Esophagus squamous epithelium (tissue), 5 donors: ENCODE data around the gene ZNF106. TPM values are rescaled to one million over a fixed set of nuclear protein-coding genes. Genes with fewer than 3 reads are reported as not detected.

Experiments used
- DNase-seq: peaks from one replicate; lab custom pipeline; 2025; lab: John Stamatoyannopoulos, UW
- H3K27ac ChIP-seq, 4 donors: fragments of 200-600 bp; sonication (generic); one replicate each; pipeline ENCODE4 v1.5.1; 2016 to 2019; ENCODE audit warnings: mild to moderate bottlenecking in 1 of 4
- H3K27me3 ChIP-seq, 4 donors: fragments of 200-600 bp; sonication (generic); 1 replicate in 3 of 4; 2 replicates in 1 of 4; pipeline versions ENCODE4 v1.5.1 to v1.6.0; 2017 to 2021; ENCODE audit warnings: antibody characterized with exemption in 1 of 4
- H3K36me3 ChIP-seq, 3 donors: fragments of 200-600 bp; sonication (generic); one replicate each; pipeline ENCODE4 v1.5.1; 2016 to 2019
- H3K4me1 ChIP-seq, 3 donors: fragments of 200-600 bp; sonication (generic); one replicate each; pipeline ENCODE4 v1.5.1; 2017 to 2019
- H3K4me3 ChIP-seq, 4 donors: fragments of 200-600 bp; sonication (generic); 1 replicate in 3 of 4; 2 replicates in 1 of 4; pipeline ENCODE4 v1.5.1; 2016 to 2019; ENCODE audit warnings: mild to moderate bottlenecking in 2 of 4, moderate library complexity in 1 of 4
- H3K9me3 ChIP-seq, 3 donors: fragments of 200-600 bp; sonication (generic); one replicate each; pipeline ENCODE4 v1.5.1; 2016 to 2019
- CTCF ChIP-seq, 6 experiments: fragments of 450-650 bp in 4 of 6; fragments of 200-600 bp in 2 of 6; sonication (generic) in 2 of 6; IDR thresholded peaks; one replicate each; pipeline ENCODE4 v1.5.1; 2016 to 2019; ENCODE audit warnings: antibody characterized with exemption in 6 of 6, mild to moderate bottlenecking in 4 of 6, moderate library complexity in 4 of 6
- POLR2A ChIP-seq, 4 donors: fragments of 450-650 bp; IDR thresholded peaks; one replicate each; pipeline ENCODE4 v1.6.1; 2017; ENCODE audit warnings: antibody characterized with exemption in 4 of 4, mild to moderate bottlenecking in 4 of 4, moderate library complexity in 3 of 4
- WGBS, 2 donors: methylation state at CpG; one replicate each; pipeline ENCODE4 v1.1.5; 2018; 5-methylcytosine and 5-hydroxymethylcytosine counted together
- intact Hi-C: fragments of 100-400 bp; cut with DNase I; formaldehyde crosslinking; loops from one replicate; pipeline ENCODE4 v1.15.0; 2022
- total RNA-seq, 4 donors: library from RNA; depleted of rRNA; stranded (reverse); fragments of >200 nt; gene quantifications; one replicate each; pipeline ENCODE4 v1.1.0, GENCODE V29; 2016
- donor health status: DM: yes; HTN: yes; CAD: no.

ZNF106 gene
- total RNA-seq, 4 donors from 2014 or later = 16.0 to 65.0 (median 33.8) TPM

GRCh38 chr15:42510258-42511006 is 19.5 kb upstream of the ZNF106 start:
- 91 to 92% methylated on average over 4 of the region's 4 CpGs for WGBS, 2 donors
- H3K36me3 ChIP-seq = peaks cover 0 to 37% (median 0%) of the 10 kb centered on the region in 3 donors
- no peaks in the 10 kb centered on the region for H3K27me3 ChIP-seq
- DNase-seq = no peak
- intact Hi-C loops = no loop called here
- TF ChIP-seq POLR2A (IDR thresholded peaks at IDR 0.05) (no peak), CTCF (IDR thresholded peaks at IDR 0.05) (no peak)
- H3K27ac ChIP-seq = peak overlapping the region in 1 of 4 donors; percentile 19
- peaks cover 0 to under 1% (median 0%) of the 10 kb centered on the region in 3 donors for H3K4me1 ChIP-seq
- H3K4me3 ChIP-seq = peak overlapping the region in 1 of 4 donors; percentile 22
- no peaks in the 10 kb centered on the region for H3K9me3 ChIP-seq

DNA sequence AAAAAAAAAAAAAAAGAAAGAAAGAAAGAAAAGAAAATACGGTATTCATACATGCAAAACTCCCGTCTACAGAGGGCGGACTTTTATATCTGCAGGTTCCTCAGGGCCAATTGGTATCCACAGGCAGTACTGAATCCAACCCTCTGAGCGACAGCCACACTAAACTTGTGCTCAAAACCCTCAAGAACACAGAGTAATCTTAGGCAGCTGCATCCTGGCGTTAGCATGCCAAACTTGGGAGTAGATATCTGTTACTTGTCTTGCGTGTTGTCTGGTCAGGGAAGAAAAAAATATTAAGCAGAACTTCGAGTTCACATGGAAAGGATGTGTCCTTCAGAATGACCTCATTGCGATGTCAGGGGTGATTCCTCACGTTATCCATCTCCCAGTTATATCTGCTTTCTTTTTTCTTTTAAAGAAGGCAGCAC is 17.3 kb upstream of the ZNF106 start:
- 73% methylated on average over 9 of the region's 9 CpGs for WGBS, 2 donors
- Histone ChIP-seq H3K27ac (no peak overlapping the region), H3K4me3 (no peak overlapping the region), H3K9me3 (no peaks in the 10 kb centered on the region), H3K4me1 (peaks cover 0 to 16% (median 9%) of the 10 kb centered on the region in 3 donors), H3K27me3 (no peaks in the 10 kb centered on the region), H3K36me3 (peaks cover 0 to 15% (median 0%) of the 10 kb centered on the region in 3 donors)
- TF ChIP-seq POLR2A (IDR thresholded peaks at IDR 0.05) (no peak), CTCF (IDR thresholded peaks at IDR 0.05) (no peak)
- no peak for DNase-seq
- intact Hi-C loops = no loop called here

DNA sequence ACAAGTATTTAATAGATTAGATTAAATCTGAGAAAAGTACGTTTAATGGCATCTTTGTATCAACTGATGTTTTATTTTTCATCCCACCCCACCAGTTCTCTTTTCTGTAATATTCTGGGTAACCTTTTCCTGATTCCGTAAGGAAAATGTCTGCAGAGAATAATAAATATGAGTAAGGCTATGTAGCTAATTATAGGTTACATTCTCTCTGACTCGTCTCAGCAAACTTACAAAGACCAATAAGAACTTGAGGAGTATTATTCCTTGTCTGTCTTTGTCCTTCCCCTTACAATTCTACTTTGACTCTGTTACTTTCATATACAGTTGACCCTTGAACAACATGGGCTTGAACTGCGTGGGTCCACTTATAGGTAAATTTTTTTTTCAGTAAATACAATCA is 16.6 kb upstream of the ZNF106 start:
- DNase-seq = no peak
- TF ChIP-seq POLR2A (IDR thresholded peaks at IDR 0.05) (no peak), CTCF (IDR thresholded peaks at IDR 0.05) (no peak)
- Histone ChIP-seq H3K27ac (no peak overlapping the region), H3K4me1 (peaks cover 0 to 16% (median 9%) of the 10 kb centered on the region in 3 donors), H3K4me3 (no peak overlapping the region), H3K36me3 (peaks cover 0 to 8% (median 0%) of the 10 kb centered on the region in 3 donors), H3K27me3 (no peaks in the 10 kb centered on the region), H3K9me3 (no peaks in the 10 kb centered on the region)
- 81 to 83% methylated on average over 4 of the region's 4 CpGs for whole genome bisulfite sequencing, 2 donors
- intact Hi-C loops = no loop called here

GRCh38 chr15:42504631-42505030 is 13.7 kb upstream of the ZNF106 start:
- peaks cover 0 to 35% (median 16%) of the 10 kb centered on the region in 3 donors for H3K4me1 ChIP-seq
- no peak overlapping the region for H3K27ac ChIP-seq

More at GRCh38 chr15:42504631-42505030, 13.7 kb upstream of the ZNF106 start:
- H3K4me3 ChIP-seq = no peak overlapping the region
- WGBS, 2 donors = 63 to 73% methylated on average over 3 of the region's 3 CpGs
- TF ChIP-seq POLR2A (IDR thresholded peaks at IDR 0.05) (no peak), CTCF (IDR thresholded peaks at IDR 0.05) (no peak)
- intact Hi-C loops = no loop called here
- H3K27me3 ChIP-seq = no peaks in the 10 kb centered on the region
- no peaks in the 10 kb centered on the region for H3K36me3 ChIP-seq
- no peaks in the 10 kb centered on the region for H3K9me3 ChIP-seq
- DNase-seq = no peak
